HG03520 (cell line): ENCODE measurements around the gene DOCK2.

ENCODE experiments used
- ATAC-seq: cut with Tn5 transposase; IDR thresholded peaks from one replicate; pipeline ENCODE4 v1.9.1; 2021; ENCODE audit warnings: mild to moderate bottlenecking, moderate library complexity; ENCODE audit not compliant: unreplicated experiment

Gene DOCK2

DNA sequence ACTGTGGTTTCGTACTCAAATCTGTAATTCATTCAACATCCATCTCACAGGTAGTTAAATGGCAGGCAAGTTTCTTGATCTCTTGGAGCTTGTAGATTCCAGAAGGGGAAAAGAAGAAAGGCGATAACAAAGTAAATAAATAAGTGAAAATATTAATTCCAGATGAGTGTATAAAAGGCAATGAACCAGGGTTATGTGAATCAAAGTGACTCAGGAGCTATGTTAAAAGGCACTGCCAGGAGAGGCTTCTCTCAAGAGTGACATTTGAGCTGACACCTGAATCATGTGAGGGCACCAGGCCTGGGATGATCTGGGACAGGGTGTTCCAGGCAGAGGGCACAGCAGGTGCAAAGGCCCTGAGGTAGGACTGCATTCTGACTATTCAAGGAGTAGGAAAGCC lies 45.0 kb downstream of the DOCK2 start:
- ATAC-seq, result no peak

GRCh38 chr5:169686137-169686536 lies 49.1 kb downstream of the DOCK2 start:
- no peak for ATAC-seq

GRCh38 chr5:169688106-169688505 lies 51.0 kb downstream of the DOCK2 start:
- no peak for ATAC-seq

DNA sequence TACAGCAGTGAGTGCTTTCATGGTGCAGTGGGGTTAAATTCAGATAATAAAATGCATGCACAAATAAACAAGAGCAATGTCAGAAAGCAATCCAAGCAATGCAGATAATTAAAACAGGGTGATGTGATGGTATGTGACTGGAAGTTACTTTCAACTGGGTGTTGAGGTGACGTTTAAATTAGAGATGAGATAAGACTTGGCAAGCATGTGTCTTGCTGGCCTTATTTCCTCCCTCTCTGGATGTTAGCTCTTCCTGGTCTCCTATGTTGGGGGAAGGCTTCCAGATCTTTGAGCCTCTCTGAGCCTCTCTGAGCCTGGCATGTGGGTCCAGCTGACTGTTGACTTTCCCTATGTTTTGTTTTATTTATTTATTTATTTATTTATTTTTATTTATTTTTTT lies 54.4 kb downstream of the DOCK2 start:
- no peak for ATAC-seq

DNA sequence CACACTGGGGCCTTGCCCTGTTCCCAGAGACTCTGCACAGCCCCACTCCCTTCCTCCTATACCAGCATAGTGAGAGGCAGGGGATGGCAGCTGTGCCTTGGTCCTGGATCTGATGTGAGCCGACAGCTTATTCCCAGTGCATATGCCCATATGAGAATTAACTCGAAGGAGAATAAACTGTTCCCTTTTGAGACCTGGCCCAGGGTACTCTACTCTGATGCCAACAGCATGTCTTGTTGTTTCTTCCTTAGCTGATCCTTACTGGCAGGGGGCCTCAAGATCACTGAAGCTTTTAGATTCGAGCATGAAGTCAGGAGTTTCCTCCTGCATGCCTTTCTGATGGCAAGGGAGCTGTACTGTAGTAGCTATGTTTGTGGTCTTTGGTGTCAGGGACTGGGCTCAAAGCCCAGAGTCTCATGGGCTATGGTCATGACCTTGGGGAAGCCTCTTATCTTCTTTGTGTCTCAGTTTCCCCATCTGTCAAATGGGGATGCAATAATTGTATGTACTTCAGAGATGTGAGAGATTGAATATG lies 57.1 kb downstream of the DOCK2 start:
- ATAC-seq, result no peak

DNA sequence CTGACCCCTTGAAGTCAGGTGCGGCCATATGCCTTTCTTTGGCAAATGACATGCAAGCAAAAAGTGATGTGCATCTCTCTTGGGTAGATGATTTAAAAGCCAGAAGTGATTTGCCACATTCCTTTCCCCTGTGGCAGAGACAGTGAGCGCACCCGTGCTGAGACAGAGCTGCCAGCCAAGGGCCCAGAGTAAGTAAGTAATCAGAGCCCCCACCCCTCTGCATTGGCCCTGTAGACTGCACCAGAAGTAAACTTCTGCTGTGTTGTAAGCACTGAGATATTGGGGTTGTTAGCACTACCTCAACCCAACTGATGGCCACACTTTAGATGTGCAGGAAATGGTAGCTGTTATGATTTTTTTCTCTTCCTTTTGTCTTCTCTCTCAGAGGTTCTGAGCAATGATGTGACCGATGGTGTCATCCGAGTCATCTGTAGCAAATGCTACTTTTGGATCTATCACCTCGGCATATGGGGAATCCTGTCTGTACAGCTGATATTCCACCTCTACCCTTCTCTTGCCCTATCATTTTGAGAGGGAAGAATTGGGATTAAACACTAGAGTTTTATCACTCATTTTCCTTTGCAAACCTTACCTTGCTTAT lies 58.0 kb downstream of the DOCK2 start:
- ATAC-seq, result no peak

GRCh38 chr5:169695919-169696490 lies 58.9 kb downstream of the DOCK2 start:
- ATAC-seq, result no peak

- no peak for ATAC-seq
Measured at GRCh38 chr5:169696621-169697510, 59.8 kb downstream of the DOCK2 start.

- ATAC-seq, result no peak
Measured at GRCh38 chr5:169697511-169697890, 60.4 kb downstream of the DOCK2 start.

DNA sequence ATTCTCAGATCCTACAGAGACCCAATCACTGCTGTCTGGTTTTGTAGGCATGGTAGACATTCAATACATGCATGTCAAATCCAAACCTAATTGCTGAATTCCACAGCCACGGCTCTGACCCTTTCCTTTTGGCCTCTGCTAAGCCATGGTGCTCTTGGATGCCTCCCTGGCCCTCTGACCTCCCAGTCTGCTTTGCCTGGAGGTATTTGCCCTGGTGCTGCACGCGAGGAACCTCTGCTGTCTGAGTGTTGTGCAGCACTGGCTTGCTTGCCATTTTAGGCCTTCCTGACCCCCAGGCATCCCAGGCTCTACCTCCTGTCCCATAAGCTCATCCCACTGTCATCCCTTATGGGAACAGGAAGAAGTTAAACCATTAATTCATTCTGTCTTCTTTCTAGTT lies 60.9 kb downstream of the DOCK2 start:
- no peak for ATAC-seq

DNA sequence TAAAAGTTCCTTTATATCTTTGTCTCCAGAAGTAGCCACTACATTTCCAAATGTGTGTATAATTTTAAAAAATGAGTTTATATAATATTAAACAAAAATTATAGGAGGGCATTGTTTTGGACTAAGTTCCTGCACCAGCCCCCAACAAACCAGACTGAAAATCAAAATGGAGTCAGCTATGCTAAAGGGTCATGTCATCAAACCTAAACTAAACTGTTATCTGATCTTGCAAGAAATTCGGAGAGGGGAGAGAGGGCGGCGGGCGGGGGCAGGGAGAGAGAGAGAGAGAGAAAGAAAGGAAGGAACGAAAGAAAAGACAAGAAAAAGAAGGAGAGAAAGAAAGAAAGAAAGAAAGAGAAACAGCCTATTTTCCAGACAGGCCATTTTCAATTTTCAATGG lies 63.5 kb downstream of the DOCK2 start:
- no peak for ATAC-seq

DNA sequence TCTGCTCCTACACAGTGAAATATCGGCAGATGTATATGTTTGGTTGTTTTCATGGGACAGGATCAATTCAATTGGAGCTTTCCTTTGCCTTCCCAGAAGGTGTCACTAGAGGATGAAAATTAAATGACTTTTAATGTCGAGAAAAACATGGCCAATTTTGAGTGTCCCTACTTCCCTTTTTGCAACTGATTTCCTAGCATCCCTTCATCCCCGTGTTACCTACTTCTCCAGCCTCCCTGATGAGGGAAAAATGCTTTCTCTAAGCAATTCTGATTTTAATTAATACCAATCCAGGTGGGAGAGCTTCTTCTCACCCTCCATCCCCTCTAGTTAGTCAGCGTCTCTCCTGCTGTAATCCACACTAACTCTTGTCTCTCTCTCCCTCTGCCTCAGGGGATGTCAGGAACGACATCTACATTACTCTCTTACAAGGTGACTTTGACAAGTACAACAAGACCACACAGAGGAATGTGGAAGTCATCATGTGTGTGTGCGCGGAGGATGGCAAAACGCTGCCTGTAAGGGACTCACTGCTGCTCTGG lies 64.9 kb downstream of the DOCK2 start:
- ATAC-seq, result no peak

GRCh38 chr5:169702693-169703481 lies 65.8 kb downstream of the DOCK2 start:
- ATAC-seq, result peak; percentile 79

GRCh38 chr5:169703813-169704212 lies 66.7 kb downstream of the DOCK2 start:
- no peak for ATAC-seq

GRCh38 chr5:169705322-169705721 lies 68.2 kb downstream of the DOCK2 start:
- no peak for ATAC-seq

- no peak for ATAC-seq
Measured at GRCh38 chr5:169706071-169706470, 69.0 kb downstream of the DOCK2 start.

DNA sequence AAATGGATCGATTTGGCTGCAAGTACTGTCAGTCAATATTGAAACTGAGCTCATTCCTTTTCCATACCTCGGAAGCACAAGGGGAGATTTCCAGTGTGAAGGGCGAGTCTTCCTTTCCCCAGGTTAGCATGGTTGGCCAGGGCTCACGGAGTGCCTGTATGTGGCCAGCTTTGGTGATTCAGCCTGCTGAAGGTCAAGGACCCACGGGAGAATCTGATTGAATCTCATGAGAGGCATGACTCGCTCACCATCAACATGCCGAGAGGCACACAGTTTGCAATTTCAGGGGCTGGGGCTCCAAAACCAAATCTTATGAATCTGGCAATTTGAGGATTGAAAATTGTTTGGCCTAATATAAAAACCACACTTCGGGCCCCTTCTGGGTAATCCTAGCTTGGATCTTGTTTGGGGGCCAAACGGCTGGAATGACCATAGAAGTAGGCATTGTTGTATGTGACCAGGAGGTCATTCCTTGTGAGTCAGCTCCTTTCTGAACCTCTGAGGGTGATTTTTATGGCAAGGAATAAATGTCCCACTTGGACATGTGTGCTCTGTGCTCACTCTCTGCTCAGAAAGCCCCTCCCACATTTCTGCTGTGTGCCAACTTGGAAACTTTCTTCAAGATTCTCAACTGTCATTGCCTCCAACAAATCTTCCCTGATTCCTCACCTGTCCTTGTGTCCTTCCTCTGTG lies 69.8 kb downstream of the DOCK2 start:
- no peak for ATAC-seq

- ATAC-seq, result no peak
Measured at GRCh38 chr5:169707686-169708085, 70.6 kb downstream of the DOCK2 start.

GRCh38 chr5:169710675-169711074 lies 73.6 kb downstream of the DOCK2 start:
- no peak for ATAC-seq

DNA sequence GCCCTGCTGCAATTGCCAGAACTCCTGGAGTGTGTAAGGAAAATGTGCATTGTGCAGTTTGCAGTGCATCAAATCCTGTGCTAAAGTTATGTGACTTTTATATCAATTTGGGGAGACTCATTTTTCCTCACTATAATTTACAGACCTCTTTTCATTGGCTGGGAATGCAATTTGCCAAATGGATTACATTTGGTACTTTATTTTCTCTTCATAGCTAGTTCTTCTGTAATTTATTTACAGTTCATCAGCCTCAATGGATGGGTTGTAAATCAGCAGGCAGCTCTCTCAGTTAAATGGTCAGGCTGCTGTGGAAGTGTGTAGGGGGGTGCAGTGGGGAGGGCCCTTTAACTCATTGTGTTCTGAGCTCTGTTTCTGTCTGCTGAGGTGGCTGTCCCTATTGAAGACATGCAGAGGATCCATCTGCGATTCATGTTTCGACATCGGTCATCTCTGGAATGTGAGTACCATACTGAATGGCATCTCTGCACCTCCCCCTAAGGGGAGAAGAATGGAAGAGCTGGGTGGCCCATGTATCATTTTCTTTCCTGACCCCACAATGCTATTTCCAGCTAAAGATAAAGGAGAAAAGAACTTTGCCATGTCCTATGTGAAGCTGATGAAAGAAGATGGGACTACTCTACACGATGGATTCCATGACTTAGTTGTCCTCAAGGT lies 74.6 kb downstream of the DOCK2 start:
- no peak for ATAC-seq
